ENCODE results near the gene IRAK4.

DNA sequence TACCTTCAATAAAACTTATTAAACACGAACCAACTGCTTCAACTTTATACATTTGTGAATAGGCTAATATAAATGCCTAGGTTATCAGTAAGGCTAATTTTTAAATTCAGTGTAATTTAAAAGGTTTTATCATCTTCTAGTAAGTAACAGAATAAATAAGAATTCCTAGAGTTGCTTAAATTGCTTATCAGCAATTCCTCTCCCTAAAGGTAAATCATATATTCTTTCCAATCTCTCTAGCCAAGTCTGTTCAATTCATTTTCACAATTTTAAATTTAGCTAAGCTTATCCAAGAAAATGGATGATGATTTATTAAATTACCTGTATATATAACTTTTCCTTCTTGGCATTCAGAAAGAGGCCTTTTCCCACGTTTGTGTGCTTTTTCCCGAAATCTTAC is 4.7 kb upstream of the IRAK4 start:
- no peak for TF ChIP-seq CTCF (IDR thresholded peaks at IDR 0.05; ENCODE audit: poor library complexity)
- TF ChIP-seq EZH2 (IDR thresholded peaks at IDR 0.05; ENCODE audit: borderline replicate concordance): no peak
- no peak for TF ChIP-seq EZH2phosphoT487 (IDR thresholded peaks at IDR 0.05; ENCODE audit: low read depth, severe bottlenecking, unreplicated experiment)

Data from hepatocyte (in vitro differentiated cells).